MM.1S (cell line): ENCODE data around the gene PRR15.

Experiments used
- DNase-seq: peaks from one replicate; pipeline ENCODE4 v3.0.0-alpha.2; 2015
- H2AFZ ChIP-seq: fragments of 300-600 bp; sonication (generic); 2 replicates; pipeline ENCODE4 v1.6.0; 2016; ENCODE audit warnings: antibody characterized with exemption, low read length
- H3F3A ChIP-seq: fragments of 300-600 bp; sonication (generic); 2 replicates; pipeline ENCODE4 v1.6.1; 2016; ENCODE audit warnings: mild to moderate bottlenecking, antibody characterized with exemption, low read length, moderate library complexity, mixed read lengths; ENCODE audit not compliant: insufficient read depth
- H3K27ac ChIP-seq: fragments of 300-600 bp; sonication (generic); 2 replicates; pipeline ENCODE4 v1.5.1; 2016; ENCODE audit warnings: mild to moderate bottlenecking, low read length
- H3K27me3 ChIP-seq: fragments of 300-600 bp; sonication (generic); replicated peaks from 2 replicates; pipeline ENCODE4 v1.6.0; 2016; ENCODE audit warnings: low read length; ENCODE audit not compliant: insufficient read depth
- H3K36me3 ChIP-seq: fragments of 300-600 bp; sonication (generic); replicated peaks from 2 replicates; pipeline ENCODE4 v1.6.1; 2016; ENCODE audit warnings: mild to moderate bottlenecking, low read length, mixed read lengths; ENCODE audit not compliant: insufficient read depth
- H3K4me1 ChIP-seq: fragments of 300-600 bp; sonication (generic); 2 replicates; pipeline ENCODE4 v1.6.1; 2016; ENCODE audit warnings: low read length, mixed read lengths
- H3K4me2 ChIP-seq: fragments of 300-600 bp; sonication (generic); 2 replicates; pipeline ENCODE4 v1.6.0; 2016; ENCODE audit warnings: low read depth, low read length
- H3K4me3 ChIP-seq: fragments of 300-600 bp; sonication (generic); 2 replicates; pipeline ENCODE4 v1.5.1; 2016; ENCODE audit warnings: low read length, mixed read lengths
- H3K79me2 ChIP-seq: fragments of 300-600 bp; sonication (generic); 2 replicates; pipeline ENCODE4 v1.6.1; 2016; ENCODE audit warnings: mixed run types, low read length, mixed read lengths
- H3K9ac ChIP-seq: fragments of 300-600 bp; sonication (generic); 2 replicates; pipeline ENCODE4 v1.6.1; 2016; ENCODE audit warnings: low read length, mixed read lengths
- H3K9me2 ChIP-seq: fragments of 300-600 bp; sonication (generic); replicated peaks from 2 replicates; pipeline ENCODE4 v1.6.1; 2016; ENCODE audit warnings: mild to moderate bottlenecking, low read length, mixed read lengths; ENCODE audit not compliant: insufficient read depth
- H3K9me3 ChIP-seq: fragments of 300-600 bp; sonication (generic); replicated peaks from 2 replicates; pipeline ENCODE4 v1.6.1; 2016; ENCODE audit warnings: mild to moderate bottlenecking, low read length, mixed read lengths; ENCODE audit not compliant: insufficient read depth
- H4K20me1 ChIP-seq: fragments of 300-600 bp; sonication (generic); 2 replicates; pipeline ENCODE4 v1.6.1; 2016; ENCODE audit warnings: mild to moderate bottlenecking, low read length, moderate library complexity, mixed read lengths; ENCODE audit not compliant: insufficient read depth
- CTCF ChIP-seq: fragments of 300-600 bp; sonication (generic); IDR thresholded peaks from 2 replicates; pipeline ENCODE4 v1.5.1; 2016; ENCODE audit warnings: antibody characterized with exemption, low read length, mixed read lengths
- EZH2 ChIP-seq: fragments of 300-600 bp; sonication (generic); optimal IDR thresholded peaks from 2 replicates; pipeline ENCODE3; 2017; ENCODE audit warnings: low read depth, mild to moderate bottlenecking, antibody characterized with exemption, low read length, mixed read lengths
- EZH2phosphoT487 ChIP-seq: fragments of 300-600 bp; sonication (generic); IDR thresholded peaks from 2 replicates; pipeline ENCODE4 v1.6.1; 2018; ENCODE audit warnings: antibody characterized with exemption, low read length

Gene PRR15

GRCh38 chr7:29574659-29575058 is 11.0 kb downstream of the PRR15 start:
- H3K9ac ChIP-seq = no peak overlapping the region
- H3K4me2 ChIP-seq = no peak overlapping the region
- no peak overlapping the region for H2AFZ ChIP-seq

GRCh38 chr7:29587195-29587808 is 23.7 kb downstream of the PRR15 start:
- no peaks in the 10 kb centered on the region for H3K79me2 ChIP-seq
- H3K4me3 ChIP-seq = no peak overlapping the region
- H3K27me3 ChIP-seq = no peaks in the 10 kb centered on the region
- TF ChIP-seq CTCF (no peak), EZH2phosphoT487 (no peak), EZH2 (no peak)
- H3F3A ChIP-seq = peaks cover 10% of the 10 kb centered on the region; the same call in 1 of the 2 replicates
- peak; percentile 60 for DNase-seq
- peak overlapping the region; percentile 30; the same call in 1 of the 2 replicates for H3K4me2 ChIP-seq
- no peaks in the 10 kb centered on the region for H3K9me3 ChIP-seq
- no peaks in the 10 kb centered on the region for H3K9me2 ChIP-seq
- H3K27ac ChIP-seq = peak overlapping the region; percentile 44; the same call in 1 of the 2 replicates
- no peaks in the 10 kb centered on the region for H4K20me1 ChIP-seq
- no peak overlapping the region for H2AFZ ChIP-seq
- H3K36me3 ChIP-seq = no peaks in the 10 kb centered on the region
- H3K9ac ChIP-seq = no peak overlapping the region
- peaks cover 28% of the 10 kb centered on the region for H3K4me1 ChIP-seq

More at GRCh38 chr7:29574659-29575058, 11.0 kb downstream of the PRR15 start:
- no peaks in the 10 kb centered on the region for H3K36me3 ChIP-seq
- 0 out of 2 replicates have a peak, but pooled peaks cover 3% of the 10 kb centered on the region for H3F3A ChIP-seq
- no peaks in the 10 kb centered on the region for H3K27me3 ChIP-seq
- H4K20me1 ChIP-seq = no peaks in the 10 kb centered on the region
- no peaks in the 10 kb centered on the region for H3K9me2 ChIP-seq
- peaks cover 7% of the 10 kb centered on the region; the same call in 1 of the 2 replicates for H3K4me1 ChIP-seq
- H3K27ac ChIP-seq = no peak overlapping the region
- no peak for DNase-seq
- no peak for TF ChIP-seq CTCF
- TF ChIP-seq EZH2 = no peak
- no peak for TF ChIP-seq EZH2phosphoT487
- H3K79me2 ChIP-seq = no peaks in the 10 kb centered on the region
- H3K4me3 ChIP-seq = no peak overlapping the region
- H3K9me3 ChIP-seq = no peaks in the 10 kb centered on the region

GRCh38 chr7:29588212-29588611 is 24.6 kb downstream of the PRR15 start:
- Histone ChIP-seq H3K9ac (no peak overlapping the region), H3K4me2 (0 out of 2 replicates have a peak overlapping the region, but pooled peaks have one; percentile 35), H3K9me3 (no peaks in the 10 kb centered on the region), H3K27ac (no peak overlapping the region), H3F3A (peaks cover 10% of the 10 kb centered on the region; the same call in 1 of the 2 replicates), H3K4me3 (no peak overlapping the region), H3K4me1 (peaks cover 28% of the 10 kb centered on the region), H3K36me3 (no peaks in the 10 kb centered on the region), H3K27me3 (no peaks in the 10 kb centered on the region), H4K20me1 (no peaks in the 10 kb centered on the region), H3K79me2 (no peaks in the 10 kb centered on the region), H3K9me2 (no peaks in the 10 kb centered on the region), H2AFZ (0 out of 2 replicates have a peak overlapping the region, but pooled peaks have one; percentile 61)
- DNase-seq = no peak
- TF ChIP-seq EZH2phosphoT487 = no peak
- no peak for TF ChIP-seq EZH2
- no peak for TF ChIP-seq CTCF
